H9 (cell line): ENCODE measurements around the gene TPRG1. TPM values are rescaled to one million over a fixed set of nuclear protein-coding genes. Genes with fewer than 3 reads are reported as not detected.
A peak's percentile ranks its signal among the peaks of the same experiment; 100 is the strongest.

ENCODE experiments used
- DNase-seq: peaks from one replicate; pipeline ENCODE4 v3.0.0-alpha.2; 2017
- H2AFZ ChIP-seq: one replicate; pipeline ENCODE4 v1.6.1; 2013; ENCODE audit warnings: mild to moderate bottlenecking, low read length, control low read depth, moderate library complexity
- H2AK5ac ChIP-seq: 2 replicates; pipeline ENCODE4 v1.6.1; 2013; ENCODE audit warnings: low read length, control low read depth, mixed read lengths; ENCODE audit not compliant: insufficient read length
- H2BK120ac ChIP-seq: one replicate; pipeline ENCODE4 v1.6.1; 2013; ENCODE audit warnings: low read depth, mild to moderate bottlenecking, low read length, control low read depth, inconsistent platforms; ENCODE audit not compliant: poor library complexity, severe bottlenecking
- H2BK12ac ChIP-seq: 2 replicates; pipeline ENCODE4 v1.6.1; 2013; ENCODE audit warnings: low read length, control low read depth, mixed read lengths, low read depth; ENCODE audit not compliant: insufficient read length
- H2BK15ac ChIP-seq: 2 replicates; pipeline ENCODE4 v1.6.1; 2013; ENCODE audit warnings: low read depth, low read length, control low read depth
- H2BK20ac ChIP-seq: one replicate; pipeline ENCODE4 v1.6.1; 2013; ENCODE audit warnings: low read depth, mild to moderate bottlenecking, low read length, control low read depth, inconsistent platforms; ENCODE audit not compliant: poor library complexity, severe bottlenecking
- H2BK5ac ChIP-seq: 2 replicates; pipeline ENCODE4 v1.6.1; 2013; ENCODE audit warnings: low read length, control low read depth, mixed read lengths; ENCODE audit not compliant: insufficient read length
- H3K14ac ChIP-seq: 2 replicates; pipeline ENCODE4 v1.6.1; 2013; ENCODE audit warnings: low read length, control low read depth; ENCODE audit not compliant: insufficient read depth
- H3K18ac ChIP-seq: 2 replicates; pipeline ENCODE4 v1.6.1; 2013; ENCODE audit warnings: low read depth, mild to moderate bottlenecking, mixed read lengths, low read length, control low read depth; ENCODE audit not compliant: insufficient read length
- H3K23ac ChIP-seq: 2 replicates; pipeline ENCODE4 v1.6.1; 2013; ENCODE audit warnings: low read length, control low read depth, mixed read lengths, low read depth; ENCODE audit not compliant: insufficient read length
- H3K23me2 ChIP-seq: 2 replicates; pipeline ENCODE4 v1.6.1; 2013; ENCODE audit warnings: low read depth, mild to moderate bottlenecking, mixed read lengths, low read length, control low read depth; ENCODE audit not compliant: insufficient read length, poor library complexity, severe bottlenecking
- H3K27ac ChIP-seq: 2 replicates; pipeline ENCODE4 v1.5.1; 2013; ENCODE audit warnings: low read length, control low read depth, mixed read lengths, low read depth; ENCODE audit not compliant: insufficient read length
- H3K27me3 ChIP-seq: 2 replicates; pipeline ENCODE4 v1.6.1; 2013; ENCODE audit warnings: low read length, control low read depth, inconsistent platforms; ENCODE audit not compliant: insufficient read depth
- H3K4ac ChIP-seq: 2 replicates; pipeline ENCODE4 v1.6.1; 2013; ENCODE audit warnings: low read depth, mild to moderate bottlenecking, control low read depth, inconsistent platforms, low read length, moderate library complexity
- H3K4me1 ChIP-seq: 2 replicates; pipeline ENCODE4 v1.6.1; 2013; ENCODE audit warnings: low read length, control low read depth, inconsistent platforms; ENCODE audit not compliant: insufficient read depth
- H3K4me2 ChIP-seq: 2 replicates; pipeline ENCODE4 v1.6.1; 2013; ENCODE audit warnings: low read length, control low read depth, mixed read lengths; ENCODE audit not compliant: insufficient read length, insufficient read depth
- H3K56ac ChIP-seq: 2 replicates; pipeline ENCODE4 v1.6.1; 2013; ENCODE audit warnings: low read depth, mild to moderate bottlenecking, mixed read lengths, low read length, control low read depth; ENCODE audit not compliant: insufficient read length
- H3K79me1 ChIP-seq: 2 replicates; pipeline ENCODE4 v1.6.1; 2013; ENCODE audit warnings: low read depth, mild to moderate bottlenecking, moderate library complexity, low read length, control low read depth, inconsistent platforms; ENCODE audit not compliant: insufficient read depth, poor library complexity, severe bottlenecking
- H3K79me2 ChIP-seq: 2 replicates; pipeline ENCODE4 v1.6.1; 2013; ENCODE audit warnings: low read length, control low read depth, inconsistent platforms; ENCODE audit not compliant: insufficient read depth
- H3K9ac ChIP-seq: 2 replicates; pipeline ENCODE4 v1.6.1; 2013; ENCODE audit warnings: low read length, control low read depth, mixed read lengths; ENCODE audit not compliant: insufficient read length; ENCODE audit errors: extremely low read depth
- H3K9me3 ChIP-seq: one replicate; pipeline ENCODE4 v1.6.1; 2013; ENCODE audit warnings: low read depth, low read length, inconsistent platforms; ENCODE audit not compliant: control insufficient read depth
- H3T11ph ChIP-seq: one replicate; pipeline ENCODE4 v1.6.1; 2013; ENCODE audit warnings: mild to moderate bottlenecking, low read length, control low read depth, inconsistent platforms
- H4K20me1 ChIP-seq: one replicate; pipeline ENCODE4 v1.6.1; 2013; ENCODE audit not compliant: control insufficient read depth, insufficient read length, insufficient read depth
- H4K5ac ChIP-seq: 2 replicates; pipeline ENCODE4 v1.6.1; 2013; ENCODE audit warnings: low read depth, mild to moderate bottlenecking, mixed read lengths, low read length, control low read depth; ENCODE audit not compliant: insufficient read length
- H4K8ac ChIP-seq: replicated peaks from 2 replicates; pipeline ENCODE4 v1.6.1; 2013; ENCODE audit warnings: low read length, control low read depth, mixed read lengths, low read depth; ENCODE audit not compliant: insufficient read length
- H4K91ac ChIP-seq: 2 replicates; pipeline ENCODE4 v1.6.1; 2013; ENCODE audit warnings: low read depth, mild to moderate bottlenecking, moderate library complexity, mixed read lengths, low read length, control low read depth; ENCODE audit not compliant: insufficient read length
- H3K27ac Mint-ChIP-seq, 3 experiments: 2 replicates in 2 of 3; 3 replicates in 1 of 3; pipeline ENCODE4 v1.8.0; 2020 to 2021; ENCODE audit warnings: mixed read lengths in 3 of 3, mild to moderate bottlenecking in 1 of 3, moderate library complexity in 1 of 3
- H3K27me3 Mint-ChIP-seq: 2 replicates; pipeline ENCODE4 v1.8.0; 2021; ENCODE audit warnings: low read depth, mild to moderate bottlenecking, moderate library complexity, mixed read lengths
- H3K36me3 Mint-ChIP-seq, 3 experiments: 2 replicates in 2 of 3; 3 replicates in 1 of 3; pipeline ENCODE4 v1.8.0; 2020 to 2021; ENCODE audit warnings: low read depth in 3 of 3, mixed read lengths in 3 of 3; ENCODE audit not compliant: insufficient read depth in 1 of 3
- H3K4me1 Mint-ChIP-seq, 2 experiments: 2 replicates each; pipeline ENCODE4 v1.8.0; 2020; ENCODE audit warnings: mixed read lengths in 2 of 2
- H3K4me3 Mint-ChIP-seq, 2 experiments: 2 replicates in 1 of 2; 3 replicates in 1 of 2; pipeline ENCODE4 v1.8.0; 2020 to 2021; ENCODE audit warnings: mild to moderate bottlenecking in 2 of 2, mixed read lengths in 2 of 2, moderate library complexity in 1 of 2
- H3K9me3 Mint-ChIP-seq, 2 experiments: 2 replicates in 1 of 2; 3 replicates in 1 of 2; pipeline ENCODE4 v1.8.0; 2020; ENCODE audit warnings: mild to moderate bottlenecking in 2 of 2, mixed read lengths in 2 of 2, moderate library complexity in 1 of 2
- total RNA-seq: library from RNA; stranded (reverse); gene quantifications from 2 replicates; pipeline ENCODE4 v1.2.1, GENCODE V29; 2021
- TF ChIP-seq, protein P1 (sequence below): fragments of 200-600 bp; sonication (generic); conservative IDR thresholded peaks from 3 replicates; pipeline ENCODE4 v1.8.0; 2021; ENCODE audit warnings: antibody characterized with exemption, mild to moderate bottlenecking

Gene TPRG1
- total RNA-seq, 1 experiment from 2014 or later, result 0.66 TPM

DNA sequence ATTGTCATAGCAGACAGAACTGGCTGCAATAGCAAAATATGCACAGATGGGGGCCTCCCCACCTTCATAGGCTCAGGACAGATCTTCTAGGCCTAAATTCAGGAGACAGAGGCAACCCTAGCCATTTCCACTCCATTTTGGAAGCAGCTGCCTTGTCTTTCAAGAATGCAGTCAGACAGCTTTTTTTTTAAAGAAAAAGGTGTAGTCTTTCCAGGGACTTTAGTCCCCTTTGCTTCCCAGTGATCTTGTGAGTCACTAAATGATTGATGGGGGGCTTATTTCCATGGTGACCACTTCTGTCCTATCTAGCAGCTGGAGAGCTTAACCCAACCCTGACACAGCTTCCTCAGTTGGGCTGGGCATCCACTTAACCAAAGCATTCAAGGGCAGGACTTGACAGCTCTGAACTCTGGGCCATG, 165.9 kb downstream of the TPRG1 start:
- no peak overlapping the region for H4K5ac ChIP-seq
- no peak overlapping the region for H2BK20ac ChIP-seq
- H4K91ac ChIP-seq, result no peak overlapping the region

More for the DNA sequence above, 165.9 kb downstream of the TPRG1 start:
- Mint-ChIP-seq H3K27ac (no peak overlapping the region), H3K27me3 (peaks cover 1% of the 10 kb centered on the region; the same call in 1 of the 2 replicates), H3K4me3 (no peak overlapping the region), H3K4me1 (peaks cover 3 to 5% of the 10 kb centered on the region in 2 experiments; a peak in 2 of 4 replicates), H3K9me3 (no peaks in the 10 kb centered on the region; a peak in 1 of 5 replicates), H3K36me3 (no peaks in the 10 kb centered on the region; a peak in 1 of 7 replicates)
- TF ChIP-seq, protein P1, sequence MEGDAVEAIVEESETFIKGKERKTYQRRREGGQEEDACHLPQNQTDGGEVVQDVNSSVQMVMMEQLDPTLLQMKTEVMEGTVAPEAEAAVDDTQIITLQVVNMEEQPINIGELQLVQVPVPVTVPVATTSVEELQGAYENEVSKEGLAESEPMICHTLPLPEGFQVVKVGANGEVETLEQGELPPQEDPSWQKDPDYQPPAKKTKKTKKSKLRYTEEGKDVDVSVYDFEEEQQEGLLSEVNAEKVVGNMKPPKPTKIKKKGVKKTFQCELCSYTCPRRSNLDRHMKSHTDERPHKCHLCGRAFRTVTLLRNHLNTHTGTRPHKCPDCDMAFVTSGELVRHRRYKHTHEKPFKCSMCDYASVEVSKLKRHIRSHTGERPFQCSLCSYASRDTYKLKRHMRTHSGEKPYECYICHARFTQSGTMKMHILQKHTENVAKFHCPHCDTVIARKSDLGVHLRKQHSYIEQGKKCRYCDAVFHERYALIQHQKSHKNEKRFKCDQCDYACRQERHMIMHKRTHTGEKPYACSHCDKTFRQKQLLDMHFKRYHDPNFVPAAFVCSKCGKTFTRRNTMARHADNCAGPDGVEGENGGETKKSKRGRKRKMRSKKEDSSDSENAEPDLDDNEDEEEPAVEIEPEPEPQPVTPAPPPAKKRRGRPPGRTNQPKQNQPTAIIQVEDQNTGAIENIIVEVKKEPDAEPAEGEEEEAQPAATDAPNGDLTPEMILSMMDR, result peak; percentile 23; the same call in 1 of the 3 replicates
- Histone ChIP-seq H3K9me3 (no peaks in the 10 kb centered on the region), H3K79me1 (no peaks in the 10 kb centered on the region), H2BK12ac (no peak overlapping the region), H3K18ac (no peak overlapping the region), H2BK15ac (no peak overlapping the region), H3K14ac (no peak overlapping the region), H4K20me1 (no peaks in the 10 kb centered on the region), H3K23me2 (no peaks in the 10 kb centered on the region), H2AFZ (no peak overlapping the region), H3K23ac (no peak overlapping the region), H3K27ac (no peak overlapping the region), H3K56ac (no peak overlapping the region), H3K4me2 (no peak overlapping the region), H3K4ac (no peak overlapping the region), H3K79me2 (no peaks in the 10 kb centered on the region), H3T11ph (no peak overlapping the region), H3K9ac (no peak overlapping the region), H3K4me1 (no peaks in the 10 kb centered on the region), H2BK5ac (no peak overlapping the region), H3K27me3 (no peaks in the 10 kb centered on the region), H4K8ac (no peak overlapping the region), H2BK120ac (no peak overlapping the region), H2AK5ac (no peak overlapping the region)
- no peak for DNase-seq
